HG03565 (cell line): ENCODE results near the gene PIM1.
"Not testable (repeated sequence)": the region's sequence is repeated elsewhere in the genome, so short reads cannot be mapped to it uniquely, and the experiment has no call there.

Experiments used
- ATAC-seq: cut with Tn5 transposase; IDR thresholded peaks from one replicate; pipeline ENCODE4 v1.9.1; 2021; ENCODE audit warnings: mild to moderate bottlenecking, moderate library complexity; ENCODE audit not compliant: unreplicated experiment

Gene PIM1

DNA sequence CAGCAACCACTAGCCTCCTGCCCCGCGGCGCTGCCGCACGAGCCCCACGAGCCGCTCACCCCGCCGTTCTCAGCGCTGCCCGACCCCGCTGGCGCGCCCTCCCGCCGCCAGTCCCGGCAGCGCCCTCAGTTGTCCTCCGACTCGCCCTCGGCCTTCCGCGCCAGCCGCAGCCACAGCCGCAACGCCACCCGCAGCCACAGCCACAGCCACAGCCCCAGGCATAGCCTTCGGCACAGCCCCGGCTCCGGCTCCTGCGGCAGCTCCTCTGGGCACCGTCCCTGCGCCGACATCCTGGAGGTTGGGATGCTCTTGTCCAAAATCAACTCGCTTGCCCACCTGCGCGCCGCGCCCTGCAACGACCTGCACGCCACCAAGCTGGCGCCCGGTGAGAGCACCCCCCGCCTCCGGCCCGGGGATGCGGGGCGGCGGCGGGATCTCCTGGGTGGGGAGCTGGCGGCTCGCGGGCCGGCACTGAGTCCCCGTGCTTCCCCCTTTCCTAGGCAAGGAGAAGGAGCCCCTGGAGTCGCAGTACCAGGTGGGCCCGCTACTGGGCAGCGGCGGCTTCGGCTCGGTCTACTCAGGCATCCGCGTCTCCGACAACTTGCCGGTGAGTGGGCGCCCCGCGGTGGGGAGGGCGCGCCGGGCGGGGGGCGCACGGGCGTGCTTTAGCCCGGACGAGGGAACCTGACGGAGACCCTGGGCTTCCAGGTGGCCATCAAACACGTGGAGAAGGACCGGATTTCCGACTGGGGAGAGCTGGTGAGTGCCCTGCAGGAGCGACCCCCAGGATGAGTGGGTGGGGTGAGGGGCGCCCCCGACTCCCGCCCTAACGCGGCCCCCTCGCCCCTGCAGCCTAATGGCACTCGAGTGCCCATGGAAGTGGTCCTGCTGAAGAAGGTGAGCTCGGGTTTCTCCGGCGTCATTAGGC is 585 bp downstream of the PIM1 start:
- ATAC-seq: peak; percentile 13

DNA sequence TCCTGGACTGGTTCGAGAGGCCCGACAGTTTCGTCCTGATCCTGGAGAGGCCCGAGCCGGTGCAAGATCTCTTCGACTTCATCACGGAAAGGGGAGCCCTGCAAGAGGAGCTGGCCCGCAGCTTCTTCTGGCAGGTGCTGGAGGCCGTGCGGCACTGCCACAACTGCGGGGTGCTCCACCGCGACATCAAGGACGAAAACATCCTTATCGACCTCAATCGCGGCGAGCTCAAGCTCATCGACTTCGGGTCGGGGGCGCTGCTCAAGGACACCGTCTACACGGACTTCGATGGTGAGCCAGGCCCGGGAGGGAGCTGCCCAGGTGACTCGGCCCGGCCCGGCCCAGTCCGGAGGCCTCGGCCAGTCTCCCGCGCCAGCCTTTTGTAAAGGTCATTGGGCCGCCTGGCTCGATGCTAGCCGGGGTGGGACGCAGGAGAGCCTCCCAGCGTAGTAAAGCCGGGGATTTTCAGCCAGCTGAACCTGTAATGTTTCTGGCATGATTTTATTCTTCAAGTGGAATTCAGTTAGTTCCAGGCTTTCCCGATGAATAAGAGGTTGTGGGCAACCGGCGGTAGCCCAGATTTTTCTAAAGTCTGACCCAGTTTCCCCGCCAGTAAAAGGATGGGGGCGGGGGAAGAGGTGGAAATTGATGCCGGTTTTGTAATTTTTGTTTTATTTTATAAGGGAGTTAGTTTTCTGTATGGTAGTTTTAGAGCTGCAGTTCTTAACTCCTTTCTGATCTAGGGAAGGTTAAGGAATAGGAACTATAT is 1.4 kb downstream of the PIM1 start:
- no peak for ATAC-seq

DNA sequence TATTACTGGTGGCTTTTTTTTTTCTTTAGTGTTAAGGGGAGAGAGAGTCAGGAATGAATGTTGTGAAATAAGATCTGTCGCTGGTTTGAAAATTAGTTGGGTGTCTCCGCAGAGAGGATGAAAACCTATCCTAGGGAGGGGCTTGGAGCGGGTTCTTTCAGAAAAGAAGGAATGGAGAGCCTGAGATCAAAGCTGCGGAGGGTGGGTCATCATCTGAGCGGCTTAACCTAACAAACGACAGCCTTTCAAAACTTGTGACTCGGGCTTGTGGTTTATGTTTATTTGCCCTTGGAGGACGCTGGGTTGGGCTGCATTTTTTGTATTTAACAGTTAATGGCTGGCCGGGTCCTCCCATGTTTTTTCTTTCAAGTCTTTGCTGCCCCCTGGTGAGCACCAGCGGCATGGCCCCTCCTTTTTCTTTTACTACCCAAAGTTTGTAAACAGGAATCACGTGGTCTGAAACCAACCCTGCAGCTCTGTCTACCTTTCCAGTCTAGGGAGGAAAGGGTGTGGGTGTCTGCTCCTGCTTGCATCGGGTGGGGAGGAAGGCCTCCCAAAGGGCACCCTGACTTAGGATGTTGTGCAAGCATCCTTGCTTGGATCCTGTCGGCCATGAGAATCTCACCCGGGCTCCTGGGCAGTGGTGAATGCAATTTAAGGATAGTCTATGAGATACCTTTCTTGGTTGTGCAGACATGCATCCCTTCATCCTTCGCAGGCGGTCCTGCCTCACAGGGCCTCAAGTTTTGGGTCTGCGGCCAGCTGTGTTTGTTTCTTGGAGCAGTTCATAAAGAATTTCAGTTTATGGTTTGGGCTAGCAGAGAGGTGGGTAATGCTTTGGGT is 2.2 kb downstream of the PIM1 start:
- ATAC-seq: no peak

DNA sequence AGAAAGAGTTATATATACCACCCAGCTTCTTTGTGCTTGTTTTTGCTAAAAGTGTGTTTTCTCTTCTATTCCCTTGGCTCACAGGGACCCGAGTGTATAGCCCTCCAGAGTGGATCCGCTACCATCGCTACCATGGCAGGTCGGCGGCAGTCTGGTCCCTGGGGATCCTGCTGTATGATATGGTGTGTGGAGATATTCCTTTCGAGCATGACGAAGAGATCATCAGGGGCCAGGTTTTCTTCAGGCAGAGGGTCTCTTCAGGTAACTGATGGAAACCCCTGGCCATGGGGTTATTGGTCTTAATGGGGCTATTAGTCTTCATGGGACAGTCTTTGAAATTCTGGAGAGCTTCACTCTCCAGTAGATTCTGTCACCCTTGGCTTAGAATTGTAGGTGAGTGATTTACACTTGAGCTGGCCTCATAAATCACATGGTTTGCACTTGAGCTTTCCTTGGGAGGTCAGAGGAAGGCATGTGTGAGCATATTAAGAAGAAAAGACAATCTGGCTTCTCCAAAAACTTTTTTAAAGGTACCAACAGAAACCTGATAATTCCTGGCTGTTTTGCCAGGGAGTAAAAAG is 3.0 kb downstream of the PIM1 start:
- ATAC-seq: no peak

DNA sequence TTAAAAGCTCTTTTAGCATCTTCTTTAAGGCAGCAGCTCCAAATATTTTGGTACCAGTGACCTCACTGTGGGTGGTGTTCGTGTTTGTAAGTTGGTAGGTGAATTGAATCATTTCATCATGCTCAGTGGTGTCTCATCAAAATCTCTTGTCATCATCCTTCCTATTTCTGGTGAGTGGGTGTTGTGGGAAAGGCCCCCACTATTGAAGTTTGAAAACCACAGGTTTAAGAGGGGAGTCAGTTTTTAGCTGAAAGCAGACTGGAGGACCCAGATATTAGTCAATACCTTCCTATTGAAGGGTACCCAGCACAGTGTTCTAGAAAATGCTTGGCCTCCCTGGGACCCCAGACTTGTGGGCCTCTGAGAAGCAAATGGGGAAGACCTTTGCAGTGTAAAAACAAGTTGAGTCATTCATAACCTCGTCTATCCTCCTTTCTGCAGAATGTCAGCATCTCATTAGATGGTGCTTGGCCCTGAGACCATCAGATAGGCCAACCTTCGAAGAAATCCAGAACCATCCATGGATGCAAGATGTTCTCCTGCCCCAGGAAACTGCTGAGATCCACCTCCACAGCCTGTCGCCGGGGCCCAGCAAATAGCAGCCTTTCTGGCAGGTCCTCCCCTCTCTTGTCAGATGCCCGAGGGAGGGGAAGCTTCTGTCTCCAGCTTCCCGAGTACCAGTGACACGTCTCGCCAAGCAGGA is 3.7 kb downstream of the PIM1 start:
- ATAC-seq: no peak

DNA sequence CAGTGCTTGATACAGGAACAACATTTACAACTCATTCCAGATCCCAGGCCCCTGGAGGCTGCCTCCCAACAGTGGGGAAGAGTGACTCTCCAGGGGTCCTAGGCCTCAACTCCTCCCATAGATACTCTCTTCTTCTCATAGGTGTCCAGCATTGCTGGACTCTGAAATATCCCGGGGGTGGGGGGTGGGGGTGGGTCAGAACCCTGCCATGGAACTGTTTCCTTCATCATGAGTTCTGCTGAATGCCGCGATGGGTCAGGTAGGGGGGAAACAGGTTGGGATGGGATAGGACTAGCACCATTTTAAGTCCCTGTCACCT is 4.2 kb downstream of the PIM1 start:
- no peak for ATAC-seq

DNA sequence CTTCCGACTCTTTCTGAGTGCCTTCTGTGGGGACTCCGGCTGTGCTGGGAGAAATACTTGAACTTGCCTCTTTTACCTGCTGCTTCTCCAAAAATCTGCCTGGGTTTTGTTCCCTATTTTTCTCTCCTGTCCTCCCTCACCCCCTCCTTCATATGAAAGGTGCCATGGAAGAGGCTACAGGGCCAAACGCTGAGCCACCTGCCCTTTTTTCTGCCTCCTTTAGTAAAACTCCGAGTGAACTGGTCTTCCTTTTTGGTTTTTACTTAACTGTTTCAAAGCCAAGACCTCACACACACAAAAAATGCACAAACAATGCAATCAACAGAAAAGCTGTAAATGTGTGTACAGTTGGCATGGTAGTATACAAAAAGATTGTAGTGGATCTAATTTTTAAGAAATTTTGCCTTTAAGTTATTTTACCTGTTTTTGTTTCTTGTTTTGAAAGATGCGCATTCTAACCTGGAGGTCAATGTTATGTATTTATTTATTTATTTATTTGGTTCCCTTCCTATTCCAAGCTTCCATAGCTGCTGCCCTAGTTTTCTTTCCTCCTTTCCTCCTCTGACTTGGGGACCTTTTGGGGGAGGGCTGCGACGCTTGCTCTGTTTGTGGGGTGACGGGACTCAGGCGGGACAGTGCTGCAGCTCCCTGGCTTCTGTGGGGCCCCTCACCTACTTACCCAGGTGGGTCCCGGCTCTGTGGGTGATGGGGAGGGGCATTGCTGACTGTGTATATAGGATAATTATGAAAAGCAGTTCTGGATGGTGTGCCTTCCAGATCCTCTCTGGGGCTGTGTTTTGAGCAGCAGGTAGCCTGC is 4.8 kb downstream of the PIM1 start:
- no peak for ATAC-seq

DNA sequence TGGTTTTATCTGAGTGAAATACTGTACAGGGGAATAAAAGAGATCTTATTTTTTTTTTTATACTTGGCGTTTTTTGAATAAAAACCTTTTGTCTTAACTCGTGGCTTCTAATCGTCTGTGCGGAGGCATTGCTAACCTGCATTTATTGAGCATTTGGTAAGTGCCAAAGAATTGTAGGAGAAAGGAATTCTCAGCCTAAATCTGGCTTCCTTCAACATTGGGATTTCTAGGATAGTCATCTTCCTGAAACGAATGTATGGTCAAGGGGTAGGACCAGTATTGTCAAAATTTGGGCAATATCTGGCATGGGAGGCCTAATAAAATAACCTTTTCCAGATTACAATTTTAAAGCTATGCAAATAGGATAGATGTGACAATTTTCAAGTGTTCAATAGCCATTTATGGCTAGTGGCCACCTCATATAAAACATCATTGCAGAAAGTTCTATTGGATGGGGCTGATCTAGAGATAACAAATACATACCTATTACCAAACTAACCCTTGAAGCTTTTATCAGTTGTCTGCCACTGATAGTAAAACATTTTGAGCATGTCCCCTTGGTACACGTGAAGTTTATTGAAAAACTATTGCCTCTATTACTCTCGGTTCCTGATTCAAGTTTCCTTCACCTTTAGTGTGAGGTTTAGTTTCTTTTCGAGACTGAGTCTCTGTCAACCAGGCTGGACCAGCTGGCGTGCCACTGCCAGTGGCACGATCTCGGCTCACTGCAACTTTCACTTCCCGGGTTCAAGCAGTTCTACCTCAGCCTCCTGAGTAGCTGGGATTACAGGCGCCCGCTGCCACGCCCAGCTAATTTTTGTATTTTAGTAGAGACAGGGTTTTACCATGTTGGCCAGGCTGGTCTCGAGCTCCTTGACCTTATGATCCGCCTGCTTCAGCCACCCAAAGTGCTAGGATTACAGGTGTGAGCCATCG is 5.6 kb downstream of the PIM1 start:
- peak; percentile 31 for ATAC-seq

DNA sequence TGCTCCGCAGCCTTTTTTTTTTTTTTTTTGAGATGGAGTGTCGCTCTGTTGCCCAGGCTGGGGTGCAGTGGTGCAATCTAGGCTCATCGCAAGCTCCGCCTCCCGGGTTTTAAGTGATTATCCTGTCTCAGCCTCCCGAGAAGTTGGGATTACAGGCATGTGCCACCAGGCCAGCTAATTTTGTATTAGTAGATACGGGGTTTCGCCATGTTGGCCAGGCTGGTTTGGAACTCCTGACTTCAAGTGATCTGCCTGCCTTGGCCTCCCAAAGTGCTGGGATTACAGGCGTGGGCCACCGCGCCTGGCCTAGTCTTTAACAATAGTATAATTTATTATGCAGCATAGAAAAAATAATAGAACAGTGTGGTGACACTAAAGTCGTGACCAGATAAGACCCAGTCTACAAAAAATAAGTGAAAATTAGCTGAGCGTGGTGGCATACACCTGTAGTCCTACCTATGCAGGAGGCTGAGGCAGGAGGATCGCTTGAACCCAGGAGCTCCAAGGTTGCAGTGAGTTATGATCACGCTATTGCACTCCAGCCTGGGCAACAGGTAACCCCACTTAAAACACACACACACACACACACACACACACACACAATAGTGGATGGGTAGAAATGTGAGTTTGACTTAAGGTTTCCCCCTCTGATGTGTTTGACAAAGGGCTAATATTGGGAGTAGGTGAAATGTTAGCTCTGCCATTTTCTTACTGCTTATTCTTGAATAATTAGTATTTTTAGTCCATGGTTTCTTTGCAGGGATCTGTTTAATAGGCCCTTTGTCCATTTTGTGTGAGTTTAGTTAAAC is 6.5 kb downstream of the PIM1 start:
- ATAC-seq: no peak

DNA sequence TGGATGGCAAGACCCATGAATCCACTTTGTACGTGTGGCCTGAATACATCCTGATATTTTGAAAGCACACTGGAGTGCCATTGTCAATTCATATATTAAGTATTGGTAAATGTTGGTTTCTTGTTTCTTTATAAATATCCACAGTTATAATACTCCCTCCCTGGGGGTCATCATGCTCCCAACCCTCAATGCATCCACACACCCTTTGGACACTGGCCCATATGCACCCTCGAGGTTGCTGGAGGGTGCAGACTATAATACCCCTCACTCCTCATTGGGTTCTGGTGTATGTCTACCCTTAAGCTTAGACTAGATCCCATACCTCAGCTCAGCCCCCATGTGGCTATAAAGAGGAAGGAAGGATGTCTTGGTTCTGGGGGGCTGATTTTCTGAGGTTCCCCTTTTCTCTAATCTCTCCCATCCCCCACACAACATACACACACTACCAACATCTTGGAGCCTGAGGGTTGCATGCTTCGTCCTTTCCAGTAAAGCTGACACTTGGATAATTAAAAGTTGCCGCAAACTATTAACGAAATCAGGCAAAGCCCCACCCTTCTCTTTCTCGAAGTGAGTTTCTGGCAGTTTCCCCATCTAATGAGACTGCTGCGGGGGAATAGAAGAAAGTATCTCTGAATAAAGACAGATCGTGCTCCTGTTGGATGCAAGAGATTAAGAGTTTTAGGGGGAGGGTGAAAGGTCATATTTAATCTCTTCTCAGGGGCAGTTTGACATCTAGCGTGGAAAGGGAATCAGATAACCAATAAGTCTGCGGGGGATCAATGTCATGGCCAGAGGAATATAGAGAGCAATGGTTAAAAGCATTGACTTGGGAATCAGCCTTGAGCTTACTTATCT is 7.4 kb downstream of the PIM1 start:
- no peak for ATAC-seq

DNA sequence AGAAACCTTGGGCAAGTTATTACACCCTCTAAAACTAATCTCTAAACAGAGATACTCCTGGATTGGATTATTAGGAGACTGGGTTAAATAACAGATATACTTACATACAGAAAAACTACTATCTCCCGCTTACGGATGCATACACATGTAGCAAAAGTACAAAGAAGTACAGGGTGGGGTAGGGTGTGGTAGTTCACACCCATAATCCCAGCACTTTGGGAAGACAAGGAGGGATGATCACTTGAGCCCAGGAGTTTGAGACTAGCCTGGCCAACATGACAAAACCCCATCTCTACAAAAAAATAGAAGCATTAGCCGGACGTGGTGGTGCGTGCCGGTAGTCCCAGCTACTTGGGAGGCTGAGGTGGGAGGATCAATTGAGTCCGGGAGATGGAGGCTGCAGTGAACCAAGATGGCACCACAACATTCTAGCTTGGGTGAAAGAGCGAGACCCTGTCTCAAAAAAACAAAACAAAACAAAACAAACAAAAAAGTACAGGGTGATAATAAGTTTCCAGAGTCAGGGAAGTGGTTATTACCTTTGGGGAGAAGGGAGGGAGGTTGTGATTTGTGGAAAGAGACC is 8.1 kb downstream of the PIM1 start:
- ATAC-seq: no peak

DNA sequence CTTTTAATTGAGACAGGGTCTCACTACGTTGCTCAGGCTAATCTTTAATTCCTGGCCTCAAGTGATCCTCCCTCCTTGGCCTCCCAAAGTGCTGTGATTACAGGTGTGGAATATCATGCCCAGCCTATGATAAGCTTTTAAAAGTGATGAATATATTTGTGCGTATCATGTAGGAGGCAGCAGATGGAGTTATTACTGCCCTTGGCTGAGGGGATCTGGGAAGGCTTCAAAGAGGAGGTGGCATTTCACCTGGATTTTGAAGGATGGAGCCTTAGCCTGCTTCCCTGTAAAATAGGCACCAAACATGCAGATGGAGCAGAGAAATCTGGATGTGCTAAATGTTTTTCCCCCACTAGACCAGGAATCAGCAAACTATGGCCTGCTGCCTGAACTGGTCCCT is 10.1 kb downstream of the PIM1 start:
- ATAC-seq: no peak

DNA sequence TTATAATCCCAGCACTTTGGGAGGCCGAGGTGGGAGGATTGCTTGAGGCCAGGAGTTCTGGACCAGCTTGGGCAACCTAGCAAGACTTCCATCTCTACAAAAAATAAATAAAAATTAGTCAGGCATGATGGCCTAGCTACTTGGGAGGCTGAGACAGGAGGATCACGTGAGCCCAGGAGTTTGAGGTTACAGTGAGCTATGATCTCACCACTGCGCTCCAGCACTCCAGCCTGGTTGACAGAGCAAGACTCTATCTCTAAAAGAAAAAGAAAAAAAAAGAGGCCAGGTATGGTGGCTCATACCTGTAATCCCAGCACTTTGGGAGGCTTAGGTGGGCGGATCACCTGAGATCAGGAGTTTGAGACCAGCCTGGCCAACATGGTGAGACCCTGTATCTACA is 10.7 kb downstream of the PIM1 start:
- not testable (repeated sequence) for ATAC-seq

DNA sequence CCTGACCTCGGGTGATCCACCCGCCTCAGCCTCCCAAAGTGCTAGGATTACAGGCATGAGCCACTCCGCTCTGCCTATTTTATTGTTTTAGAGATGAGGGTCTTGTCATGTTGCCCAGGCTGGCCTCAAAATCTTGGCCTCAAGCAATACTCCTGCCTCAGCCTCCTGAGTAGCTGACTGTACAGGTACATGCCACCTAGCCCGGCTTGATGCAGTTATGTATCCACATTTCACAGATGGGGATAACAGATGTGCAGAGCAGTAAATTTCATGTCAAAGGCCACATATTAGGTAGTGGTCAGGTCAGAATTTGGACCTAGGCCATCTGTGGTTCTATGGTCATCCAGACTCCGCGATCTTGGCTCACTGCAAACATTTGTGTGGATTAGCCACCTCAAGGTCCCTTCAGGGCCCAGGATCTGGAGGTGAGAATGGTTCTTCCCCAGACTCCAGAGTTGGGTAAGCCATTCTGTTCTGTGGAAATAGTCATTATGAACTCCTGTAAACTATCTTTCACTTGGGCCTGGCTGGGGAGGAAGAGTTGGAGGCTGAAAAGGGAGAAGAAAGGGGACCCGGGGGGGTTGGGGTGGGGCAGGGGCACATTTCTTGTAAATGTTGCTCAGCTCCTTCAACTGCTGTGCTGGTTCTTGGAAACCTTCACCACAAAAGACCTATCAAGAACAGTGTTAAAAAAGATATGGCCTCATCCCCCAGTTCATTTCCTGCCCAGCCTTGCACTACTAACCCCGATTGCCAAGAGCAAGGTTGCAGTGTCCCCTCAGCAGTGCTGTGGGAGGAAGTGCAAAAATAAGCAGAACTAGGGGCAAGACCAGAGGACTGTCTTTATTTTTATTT is 13.0 kb downstream of the PIM1 start:
- no peak for ATAC-seq

DNA sequence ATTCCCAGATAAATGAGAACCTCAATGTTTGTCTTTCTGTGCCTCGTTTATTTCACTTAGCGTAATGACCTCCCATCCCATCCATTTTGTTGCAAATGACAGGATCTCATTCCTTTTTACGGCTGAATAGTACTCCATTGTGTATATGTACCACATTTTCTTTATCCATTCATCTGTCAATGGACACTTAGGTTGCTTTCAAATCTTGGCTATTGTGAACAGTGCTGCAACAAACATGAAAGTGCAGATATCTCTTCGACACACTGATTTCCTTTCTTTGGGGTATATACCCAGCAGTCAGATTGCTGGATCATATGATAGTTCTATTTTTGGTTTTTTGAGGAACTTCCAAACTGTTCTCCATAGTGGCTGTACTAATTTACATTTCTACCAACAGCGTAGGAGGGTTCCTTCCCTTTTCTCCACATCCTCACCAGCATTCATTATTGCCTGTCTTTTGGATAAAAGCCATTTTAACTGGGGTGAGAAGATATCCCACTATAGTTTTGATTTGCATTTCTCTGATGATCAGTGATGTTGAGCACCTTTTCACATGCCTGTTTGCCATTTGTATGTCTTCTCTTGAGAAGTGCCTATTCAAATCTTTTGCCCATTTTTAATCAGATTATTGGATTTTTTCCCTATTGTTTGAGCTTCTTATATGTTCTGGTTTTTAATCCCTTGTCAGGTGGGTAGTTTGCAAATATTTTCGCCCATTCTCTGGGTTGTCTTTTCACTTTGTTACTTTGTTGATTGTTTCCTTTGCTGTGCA is 16.2 kb downstream of the PIM1 start:
- ATAC-seq: not testable (repeated sequence)
